ENCODE data around the gene PLSCR1.

DNA sequence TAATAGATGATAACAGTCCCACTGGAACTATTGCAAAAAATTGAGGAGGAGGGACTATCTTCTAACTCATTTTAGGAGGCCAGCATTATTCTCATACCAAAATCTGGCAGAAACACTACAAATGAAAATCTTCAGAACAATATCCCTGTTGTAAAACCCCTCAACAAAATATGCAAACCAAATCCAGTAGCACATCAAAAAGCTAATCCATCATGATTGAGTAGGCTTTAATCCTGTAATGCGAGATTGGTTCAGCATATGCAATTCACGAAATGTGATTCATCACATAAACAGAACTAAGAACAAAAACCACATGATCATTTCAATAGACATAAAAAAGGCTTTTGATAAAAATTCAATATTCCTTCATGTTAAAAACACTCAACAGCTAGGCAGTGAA is 51.2 kb downstream of the PLSCR1 start:
- TF ChIP-seq, protein P1, sequence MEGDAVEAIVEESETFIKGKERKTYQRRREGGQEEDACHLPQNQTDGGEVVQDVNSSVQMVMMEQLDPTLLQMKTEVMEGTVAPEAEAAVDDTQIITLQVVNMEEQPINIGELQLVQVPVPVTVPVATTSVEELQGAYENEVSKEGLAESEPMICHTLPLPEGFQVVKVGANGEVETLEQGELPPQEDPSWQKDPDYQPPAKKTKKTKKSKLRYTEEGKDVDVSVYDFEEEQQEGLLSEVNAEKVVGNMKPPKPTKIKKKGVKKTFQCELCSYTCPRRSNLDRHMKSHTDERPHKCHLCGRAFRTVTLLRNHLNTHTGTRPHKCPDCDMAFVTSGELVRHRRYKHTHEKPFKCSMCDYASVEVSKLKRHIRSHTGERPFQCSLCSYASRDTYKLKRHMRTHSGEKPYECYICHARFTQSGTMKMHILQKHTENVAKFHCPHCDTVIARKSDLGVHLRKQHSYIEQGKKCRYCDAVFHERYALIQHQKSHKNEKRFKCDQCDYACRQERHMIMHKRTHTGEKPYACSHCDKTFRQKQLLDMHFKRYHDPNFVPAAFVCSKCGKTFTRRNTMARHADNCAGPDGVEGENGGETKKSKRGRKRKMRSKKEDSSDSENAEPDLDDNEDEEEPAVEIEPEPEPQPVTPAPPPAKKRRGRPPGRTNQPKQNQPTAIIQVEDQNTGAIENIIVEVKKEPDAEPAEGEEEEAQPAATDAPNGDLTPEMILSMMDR (IDR thresholded peaks at IDR 0.05): no peak
- TF ChIP-seq MXD4 (CRISPR knock-in tag; IDR thresholded peaks at IDR 0.05; ENCODE audit: borderline replicate concordance): no peak
- no peak for TF ChIP-seq NFYB (CRISPR knock-in tag; conservative IDR thresholded peaks at IDR 0.05; ENCODE audit: low read depth)
- TF ChIP-seq, protein P2, sequence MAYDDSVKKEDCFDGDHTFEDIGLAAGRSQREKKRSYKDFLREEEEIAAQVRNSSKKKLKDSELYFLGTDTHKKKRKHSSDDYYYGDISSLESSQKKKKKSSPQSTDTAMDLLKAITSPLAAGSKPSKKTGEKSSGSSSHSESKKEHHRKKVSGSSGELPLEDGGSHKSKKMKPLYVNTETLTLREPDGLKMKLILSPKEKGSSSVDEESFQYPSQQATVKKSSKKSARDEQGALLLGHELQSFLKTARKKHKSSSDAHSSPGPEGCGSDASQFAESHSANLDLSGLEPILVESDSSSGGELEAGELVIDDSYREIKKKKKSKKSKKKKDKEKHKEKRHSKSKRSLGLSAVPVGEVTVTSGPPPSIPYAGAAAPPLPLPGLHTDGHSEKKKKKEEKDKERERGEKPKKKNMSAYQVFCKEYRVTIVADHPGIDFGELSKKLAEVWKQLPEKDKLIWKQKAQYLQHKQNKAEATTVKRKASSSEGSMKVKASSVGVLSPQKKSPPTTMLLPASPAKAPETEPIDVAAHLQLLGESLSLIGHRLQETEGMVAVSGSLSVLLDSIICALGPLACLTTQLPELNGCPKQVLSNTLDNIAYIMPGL (CRISPR knock-in tag; IDR thresholded peaks at IDR 0.05): no peak
- TF ChIP-seq, protein P3, sequence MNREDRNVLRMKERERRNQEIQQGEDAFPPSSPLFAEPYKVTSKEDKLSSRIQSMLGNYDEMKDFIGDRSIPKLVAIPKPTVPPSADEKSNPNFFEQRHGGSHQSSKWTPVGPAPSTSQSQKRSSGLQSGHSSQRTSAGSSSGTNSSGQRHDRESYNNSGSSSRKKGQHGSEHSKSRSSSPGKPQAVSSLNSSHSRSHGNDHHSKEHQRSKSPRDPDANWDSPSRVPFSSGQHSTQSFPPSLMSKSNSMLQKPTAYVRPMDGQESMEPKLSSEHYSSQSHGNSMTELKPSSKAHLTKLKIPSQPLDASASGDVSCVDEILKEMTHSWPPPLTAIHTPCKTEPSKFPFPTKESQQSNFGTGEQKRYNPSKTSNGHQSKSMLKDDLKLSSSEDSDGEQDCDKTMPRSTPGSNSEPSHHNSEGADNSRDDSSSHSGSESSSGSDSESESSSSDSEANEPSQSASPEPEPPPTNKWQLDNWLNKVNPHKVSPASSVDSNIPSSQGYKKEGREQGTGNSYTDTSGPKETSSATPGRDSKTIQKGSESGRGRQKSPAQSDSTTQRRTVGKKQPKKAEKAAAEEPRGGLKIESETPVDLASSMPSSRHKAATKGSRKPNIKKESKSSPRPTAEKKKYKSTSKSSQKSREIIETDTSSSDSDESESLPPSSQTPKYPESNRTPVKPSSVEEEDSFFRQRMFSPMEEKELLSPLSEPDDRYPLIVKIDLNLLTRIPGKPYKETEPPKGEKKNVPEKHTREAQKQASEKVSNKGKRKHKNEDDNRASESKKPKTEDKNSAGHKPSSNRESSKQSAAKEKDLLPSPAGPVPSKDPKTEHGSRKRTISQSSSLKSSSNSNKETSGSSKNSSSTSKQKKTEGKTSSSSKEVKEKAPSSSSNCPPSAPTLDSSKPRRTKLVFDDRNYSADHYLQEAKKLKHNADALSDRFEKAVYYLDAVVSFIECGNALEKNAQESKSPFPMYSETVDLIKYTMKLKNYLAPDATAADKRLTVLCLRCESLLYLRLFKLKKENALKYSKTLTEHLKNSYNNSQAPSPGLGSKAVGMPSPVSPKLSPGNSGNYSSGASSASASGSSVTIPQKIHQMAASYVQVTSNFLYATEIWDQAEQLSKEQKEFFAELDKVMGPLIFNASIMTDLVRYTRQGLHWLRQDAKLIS (CRISPR knock-in tag; IDR thresholded peaks at IDR 0.05; ENCODE audit: borderline replicate concordance): no peak
- no peak for TF ChIP-seq CREB1 (CRISPR knock-in tag; IDR thresholded peaks at IDR 0.05)
- TF ChIP-seq RELA (CRISPR knock-in tag; IDR thresholded peaks at IDR 0.05; ENCODE audit: borderline replicate concordance): no peak
- no peak for TF ChIP-seq JUN (CRISPR knock-in tag; IDR thresholded peaks at IDR 0.05)
- TF ChIP-seq, protein P4, sequence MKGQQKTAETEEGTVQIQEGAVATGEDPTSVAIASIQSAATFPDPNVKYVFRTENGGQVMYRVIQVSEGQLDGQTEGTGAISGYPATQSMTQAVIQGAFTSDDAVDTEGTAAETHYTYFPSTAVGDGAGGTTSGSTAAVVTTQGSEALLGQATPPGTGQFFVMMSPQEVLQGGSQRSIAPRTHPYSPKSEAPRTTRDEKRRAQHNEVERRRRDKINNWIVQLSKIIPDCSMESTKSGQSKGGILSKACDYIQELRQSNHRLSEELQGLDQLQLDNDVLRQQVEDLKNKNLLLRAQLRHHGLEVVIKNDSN (CRISPR knock-in tag; IDR thresholded peaks at IDR 0.05): no peak
- no peak for TF ChIP-seq PRRX2 (CRISPR knock-in tag; IDR thresholded peaks at IDR 0.05)
- no peak for TF ChIP-seq GABPB1 (CRISPR knock-in tag; IDR thresholded peaks at IDR 0.05)
- TF ChIP-seq, protein P5, sequence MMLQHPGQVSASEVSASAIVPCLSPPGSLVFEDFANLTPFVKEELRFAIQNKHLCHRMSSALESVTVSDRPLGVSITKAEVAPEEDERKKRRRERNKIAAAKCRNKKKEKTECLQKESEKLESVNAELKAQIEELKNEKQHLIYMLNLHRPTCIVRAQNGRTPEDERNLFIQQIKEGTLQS (CRISPR knock-in tag; conservative IDR thresholded peaks at IDR 0.05): no peak
